Measurements from ENCODE around the gene EPX.

The EPX gene

DNA sequence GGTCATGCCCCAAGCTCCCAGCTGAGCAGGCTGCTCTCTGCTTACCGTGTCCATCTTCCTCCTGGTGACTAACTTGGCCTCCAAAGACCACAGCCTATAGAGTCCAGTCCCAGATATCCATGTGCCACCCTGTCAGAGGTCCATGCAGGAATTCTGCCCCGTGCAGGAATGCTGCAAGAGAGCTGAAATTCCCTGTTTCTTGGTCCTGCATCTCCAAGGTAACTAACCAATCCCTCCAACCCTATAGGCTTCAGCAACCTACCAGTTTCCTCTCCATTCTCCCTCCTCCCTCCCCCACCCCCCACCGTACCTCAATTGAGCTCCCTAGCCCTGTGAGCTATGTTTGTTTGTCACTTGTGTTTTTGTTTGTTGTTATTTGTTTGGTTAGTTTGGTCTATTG lies 36.2 kb downstream of the EPX start:
- no peak for FAIRE-seq

DNA sequence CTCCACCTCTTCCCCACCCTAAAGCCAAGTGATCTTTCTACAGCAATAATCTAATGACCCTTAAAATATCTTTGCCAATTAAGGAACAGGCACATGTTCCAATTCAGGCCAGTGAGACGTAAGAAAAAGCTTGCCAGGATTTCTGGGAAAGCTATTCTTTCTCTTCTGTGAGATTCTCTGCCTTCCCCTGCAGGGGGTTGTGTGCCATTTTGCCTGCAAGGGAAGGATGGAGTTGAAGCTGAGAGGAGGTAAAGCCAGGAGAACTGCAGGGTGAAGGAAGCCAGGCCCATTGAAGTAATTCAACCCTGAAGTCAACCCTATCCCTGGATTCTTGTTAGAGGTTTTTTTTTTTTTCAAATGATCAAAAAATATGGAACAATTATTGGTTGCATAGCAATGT lies 36.9 kb downstream of the EPX start:
- FAIRE-seq, result no peak

DNA sequence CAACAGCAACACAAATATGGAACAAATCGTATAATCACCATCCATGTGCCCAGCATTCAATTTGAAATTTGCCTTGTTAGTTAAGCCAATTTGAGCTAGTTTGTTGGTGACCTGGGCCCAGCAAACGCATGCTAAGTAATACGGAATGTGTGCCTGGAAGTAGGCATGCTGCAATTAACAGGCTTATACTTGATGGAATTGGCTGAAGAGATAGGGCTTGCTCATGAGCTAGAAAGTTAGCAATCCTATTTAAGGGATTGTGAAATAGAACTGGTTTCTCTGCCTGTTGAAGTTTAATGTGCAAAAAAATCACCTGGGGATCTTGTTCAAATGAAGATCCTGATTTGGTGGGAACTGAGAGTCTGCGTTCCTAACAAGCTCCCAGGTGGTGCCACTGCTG lies 37.4 kb downstream of the EPX start:
- FAIRE-seq, result no peak

DNA sequence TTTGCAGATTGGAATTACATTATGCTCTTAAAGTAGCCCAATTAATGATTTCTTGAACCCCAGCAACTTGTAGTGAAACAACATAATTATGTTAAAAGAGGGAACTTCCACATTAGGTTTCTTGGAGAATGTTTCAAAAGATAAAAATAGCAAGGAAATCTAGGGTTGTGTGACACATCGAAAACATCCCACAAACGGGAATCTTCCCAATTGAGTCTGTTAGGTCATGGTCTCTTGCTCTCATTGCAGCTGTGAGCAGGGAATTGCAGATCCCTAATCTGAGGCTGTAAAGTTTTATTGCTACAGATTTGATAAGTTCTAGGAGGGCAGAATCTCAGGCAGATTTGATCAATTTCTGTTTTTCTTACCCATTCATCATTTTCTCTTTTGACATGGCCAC lies 39.1 kb downstream of the EPX start:
- FAIRE-seq, result no peak

DNA sequence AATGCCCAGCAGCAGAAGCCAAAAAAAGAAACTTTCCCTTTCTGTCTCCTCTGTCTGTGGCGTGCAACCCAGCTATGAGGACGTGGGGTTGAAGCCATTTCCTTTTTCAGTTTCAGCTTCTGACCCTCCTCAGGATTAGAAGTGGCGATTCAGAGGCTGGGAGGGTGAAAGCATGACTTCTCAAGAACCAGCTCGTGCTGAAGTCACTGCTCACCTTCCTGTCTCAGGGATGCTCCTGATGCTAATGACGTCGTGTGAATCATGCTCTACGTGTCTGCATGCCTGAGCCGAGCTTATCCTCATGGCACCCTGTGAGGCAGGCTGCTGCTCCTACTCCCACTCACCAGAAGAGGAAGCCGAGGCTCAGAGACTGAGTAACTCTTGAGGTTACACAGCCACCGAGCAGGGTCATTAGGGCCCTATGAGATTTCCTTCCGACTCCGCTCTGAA lies 40.2 kb downstream of the EPX start:
- FAIRE-seq, result no peak

DNA sequence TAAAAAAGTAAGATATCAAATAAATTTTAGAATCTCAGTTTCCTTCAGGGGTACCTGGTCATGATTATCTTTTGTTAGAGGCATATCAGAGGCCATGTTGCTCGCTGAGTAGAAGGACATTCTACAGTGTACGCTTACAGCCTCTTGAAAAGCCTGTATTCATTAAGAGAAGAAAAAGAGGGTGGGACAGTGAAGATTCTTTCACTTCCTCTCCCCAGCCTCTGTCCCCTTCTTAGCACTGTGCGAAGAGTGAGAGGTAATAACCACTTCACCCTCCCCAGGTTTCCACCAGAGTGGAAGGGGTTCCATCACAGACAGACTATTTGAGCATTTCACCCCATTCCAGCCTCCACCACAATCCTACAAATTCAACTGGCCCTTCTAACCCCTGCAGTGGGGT lies 41.0 kb downstream of the EPX start:
- FAIRE-seq, result no peak

DNA sequence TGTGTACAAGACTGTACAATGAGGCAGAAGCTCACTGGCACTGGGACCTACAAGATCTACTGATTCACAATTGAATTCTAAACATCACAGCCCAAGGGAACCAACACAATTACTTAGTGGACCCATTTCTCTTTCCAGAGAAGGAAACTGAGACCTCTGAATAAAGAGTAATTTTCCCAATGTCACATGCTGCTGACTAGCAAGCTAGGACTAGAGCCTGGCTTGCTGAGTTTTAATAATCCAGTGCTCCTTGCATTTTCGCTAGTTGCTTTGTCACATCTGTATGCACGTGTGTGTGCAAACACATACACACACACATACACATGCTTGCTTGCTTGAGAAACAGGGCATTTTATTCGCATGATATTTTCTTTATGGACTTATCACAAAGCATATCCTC lies 42.0 kb downstream of the EPX start:
- no peak for FAIRE-seq

DNA sequence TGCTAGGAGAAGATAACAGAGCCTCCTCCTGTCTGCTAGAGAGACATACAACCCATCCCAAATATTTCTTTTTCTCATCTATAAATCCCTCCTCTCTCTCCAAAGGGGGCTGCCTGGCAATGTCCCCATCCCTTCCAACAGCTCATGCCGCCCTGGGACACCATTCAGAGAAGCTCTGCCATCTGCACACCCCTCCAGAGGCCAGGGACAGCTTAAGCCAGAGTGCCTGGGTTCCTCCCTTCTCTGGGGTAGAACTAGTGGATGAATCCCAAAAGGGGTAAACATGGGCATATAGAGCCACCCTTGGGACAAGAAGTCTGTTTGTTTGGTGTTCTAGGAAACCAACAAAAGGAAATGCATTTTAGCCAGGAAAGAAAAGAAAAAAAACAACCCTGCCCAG lies 43.3 kb downstream of the EPX start:
- no peak for FAIRE-seq

DNA sequence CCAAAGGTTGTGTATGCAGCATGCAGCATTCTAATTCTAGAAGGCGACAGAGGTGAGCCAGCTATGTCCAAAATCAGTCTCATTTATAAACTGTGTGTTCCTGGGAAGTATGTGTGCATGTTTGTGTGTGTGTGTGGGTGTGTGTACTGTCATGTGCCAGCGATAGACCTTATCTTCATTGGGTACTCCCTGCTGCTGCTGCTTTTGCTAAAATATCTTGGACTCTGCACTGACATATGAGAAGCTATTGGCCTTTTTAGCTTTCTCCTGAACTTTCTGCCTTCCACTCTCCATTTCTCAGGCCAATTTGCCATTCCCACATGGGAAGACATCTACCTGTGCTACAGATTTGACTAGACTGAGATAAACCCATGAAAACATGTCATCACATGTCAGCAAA lies 43.9 kb downstream of the EPX start:
- no peak for FAIRE-seq

DNA sequence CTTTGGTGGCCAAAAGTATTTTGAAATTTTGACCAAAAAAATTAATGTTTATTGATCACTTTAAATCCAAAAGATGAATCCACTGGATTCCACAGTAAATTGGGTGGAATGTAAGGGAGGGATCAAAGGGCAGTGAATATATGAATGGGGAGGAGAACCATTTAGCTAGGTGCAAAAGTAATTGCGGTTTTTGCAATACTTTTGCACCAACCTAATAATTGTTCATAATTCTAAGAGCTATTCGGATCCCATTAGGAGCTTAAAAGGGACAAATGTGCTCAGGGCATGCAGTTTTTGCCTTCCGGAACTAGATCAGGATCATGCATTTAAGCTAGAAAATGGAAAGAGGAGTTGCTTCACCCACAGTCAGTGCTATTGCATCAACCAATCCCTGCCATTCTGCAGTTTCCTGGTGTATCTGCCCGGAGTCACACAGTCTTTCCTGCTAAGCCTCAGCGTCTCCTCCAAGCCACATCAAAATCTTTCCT lies 45.7 kb downstream of the EPX start, which contains the start of gene LPO:
Gene LPO, plus strand, starts transcription at position 438 of the 488 bp plus-strand sequence. CDS start 4,396 bp downstream, outside the sequence.
- FAIRE-seq, result no peak

DNA sequence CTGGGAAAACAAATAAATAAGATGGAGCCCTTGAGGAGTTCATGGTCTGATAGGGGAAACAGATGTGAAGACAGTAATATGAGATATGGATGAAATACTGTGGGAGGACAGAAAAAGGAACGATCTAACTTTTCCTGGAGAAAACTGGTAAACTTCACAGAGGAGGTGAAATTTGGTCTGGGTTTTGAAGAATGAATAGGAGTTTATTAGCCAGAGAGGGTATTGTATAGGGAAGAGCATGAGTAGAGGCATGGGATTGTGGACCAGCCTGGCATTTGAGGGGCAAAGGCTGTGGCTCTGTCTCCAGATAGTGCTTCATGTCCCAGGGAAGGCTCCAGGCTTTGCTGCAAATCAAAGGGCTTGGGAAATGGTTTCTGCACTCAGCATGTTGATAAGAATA lies 47.5 kb downstream of the EPX start:
- no peak for FAIRE-seq

DNA sequence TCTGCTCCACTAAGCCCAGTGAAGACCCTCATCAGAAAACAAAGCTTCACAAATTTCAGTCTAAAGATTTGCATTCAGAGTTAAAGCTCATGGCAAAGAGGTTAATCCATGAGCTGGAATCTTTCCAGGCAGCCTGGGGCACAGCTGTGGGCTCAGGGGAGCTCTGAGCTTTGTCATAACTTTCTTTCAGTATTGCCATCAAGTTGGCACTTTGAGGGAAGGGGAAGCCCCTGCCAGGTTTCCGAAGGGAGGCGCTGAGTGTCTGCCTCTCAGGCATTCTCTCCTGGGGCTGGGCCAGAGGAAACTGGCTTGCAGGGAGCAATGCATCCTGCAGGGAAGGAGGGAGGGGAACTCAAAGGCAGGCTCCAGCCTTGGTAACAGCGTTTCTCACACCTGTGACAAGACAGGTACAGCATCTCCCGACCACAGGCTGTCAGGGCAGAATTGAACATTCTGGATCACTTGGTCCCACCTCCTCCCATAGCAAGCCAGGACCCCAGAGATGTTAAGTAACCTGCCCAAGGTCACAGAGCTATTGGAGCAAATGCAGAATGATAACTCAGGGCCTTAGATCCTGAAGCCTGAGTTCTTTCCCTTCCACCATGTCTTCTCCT lies 49.8 kb downstream of the EPX start:
- no peak for FAIRE-seq

DNA sequence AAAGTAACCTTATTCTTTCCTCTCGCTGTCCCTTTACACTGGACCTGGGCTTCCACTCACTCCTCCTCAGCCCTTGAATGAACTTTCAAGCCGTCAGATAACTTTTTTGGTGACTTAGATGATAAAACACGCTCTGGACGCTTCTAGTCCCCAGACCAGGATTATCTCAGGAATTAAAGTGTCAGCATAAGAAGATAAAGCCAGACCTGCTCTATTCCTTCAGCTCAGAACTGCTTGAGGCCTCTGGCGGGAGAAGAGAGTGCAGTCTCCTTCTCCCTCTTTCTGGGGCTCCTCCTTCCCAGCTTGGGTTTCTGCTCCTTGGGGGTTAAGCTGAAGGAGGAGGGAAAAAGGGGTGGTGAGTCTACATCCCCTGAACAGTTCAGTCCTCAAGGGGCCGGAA lies 52.4 kb downstream of the EPX start:
- FAIRE-seq, result no peak

DNA sequence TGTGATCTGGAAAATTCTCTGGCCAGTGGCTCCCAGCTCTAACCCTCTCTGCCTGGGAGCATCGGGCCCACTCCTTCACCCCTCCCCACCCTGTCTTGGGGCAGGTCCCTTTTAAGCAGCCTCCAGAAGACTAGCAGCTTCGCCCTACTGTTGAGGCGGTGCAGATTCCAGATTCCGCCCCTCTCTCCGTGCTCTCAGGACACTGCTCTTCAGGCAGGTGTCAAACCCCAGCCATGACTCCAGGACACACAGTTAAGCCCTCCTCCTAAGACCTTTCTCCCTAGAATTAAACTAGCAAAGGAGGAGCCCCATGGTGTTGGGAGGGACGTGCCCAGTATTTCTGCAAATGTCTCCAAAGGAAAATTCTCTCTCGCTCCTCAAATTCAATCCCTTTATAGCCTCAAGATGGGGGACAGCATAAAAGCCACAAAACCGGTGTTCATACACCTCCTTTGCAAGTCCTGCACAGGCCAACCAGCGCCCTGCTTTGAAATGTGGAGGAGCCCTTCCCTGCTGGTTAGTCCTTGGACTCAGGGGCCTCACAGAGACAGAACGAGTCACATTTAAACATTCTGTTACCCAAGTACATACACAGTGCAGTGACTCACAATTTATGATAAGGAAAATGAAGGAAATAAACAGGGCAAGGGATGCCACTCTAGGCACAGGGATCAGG lies 53.0 kb downstream of the EPX start:
- no peak for FAIRE-seq

DNA sequence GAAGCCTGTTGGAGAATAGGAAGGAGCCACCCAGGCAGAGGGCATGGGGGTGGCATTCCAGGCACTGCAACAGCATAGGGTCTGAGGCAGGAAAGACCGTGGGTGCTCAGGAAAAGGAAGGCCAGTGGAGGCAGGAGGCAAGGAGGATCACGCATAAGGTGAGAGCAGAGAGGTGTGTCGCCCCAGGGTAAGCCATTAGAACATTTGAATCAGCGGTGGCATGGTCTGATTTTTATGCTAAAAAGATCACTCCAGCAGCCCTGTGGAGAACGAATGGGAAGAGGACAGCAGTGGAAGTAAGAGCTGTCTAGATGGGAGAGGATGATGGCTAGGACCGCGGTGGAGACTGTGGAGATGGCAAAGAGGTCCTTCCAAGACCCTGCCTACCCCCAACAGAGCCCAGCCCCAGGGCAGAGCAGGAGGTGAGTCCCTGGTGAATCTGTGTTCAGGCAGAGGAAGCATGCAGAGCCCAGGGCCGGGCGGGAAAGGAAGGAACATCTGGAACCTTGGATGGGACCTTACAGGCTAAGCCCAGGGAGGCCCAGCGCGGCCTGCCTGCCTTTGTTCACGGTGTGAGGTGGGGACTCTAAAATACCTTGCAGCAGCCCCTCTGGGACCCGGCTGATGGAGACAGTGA lies 53.7 kb downstream of the EPX start:
- no peak for FAIRE-seq

DNA sequence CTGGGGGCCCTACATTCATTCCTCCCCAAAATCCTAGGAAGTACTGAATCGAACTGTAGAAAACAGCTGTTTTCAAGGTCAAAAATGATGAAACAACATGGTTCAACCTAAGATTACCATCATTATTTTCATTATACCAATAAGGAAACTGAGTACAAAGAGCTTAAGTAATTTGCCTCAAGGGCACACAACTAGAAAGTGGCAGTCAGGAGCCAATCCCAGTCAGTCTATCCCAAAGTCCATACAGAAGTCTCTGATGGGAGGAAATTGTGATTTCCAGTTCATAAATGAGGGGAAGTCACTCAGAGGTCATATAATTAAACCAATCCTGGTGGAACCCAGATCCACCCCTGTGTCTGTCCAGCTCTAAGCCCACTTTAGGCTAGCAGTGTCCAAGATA lies 54.3 kb downstream of the EPX start:
- no peak for FAIRE-seq

DNA sequence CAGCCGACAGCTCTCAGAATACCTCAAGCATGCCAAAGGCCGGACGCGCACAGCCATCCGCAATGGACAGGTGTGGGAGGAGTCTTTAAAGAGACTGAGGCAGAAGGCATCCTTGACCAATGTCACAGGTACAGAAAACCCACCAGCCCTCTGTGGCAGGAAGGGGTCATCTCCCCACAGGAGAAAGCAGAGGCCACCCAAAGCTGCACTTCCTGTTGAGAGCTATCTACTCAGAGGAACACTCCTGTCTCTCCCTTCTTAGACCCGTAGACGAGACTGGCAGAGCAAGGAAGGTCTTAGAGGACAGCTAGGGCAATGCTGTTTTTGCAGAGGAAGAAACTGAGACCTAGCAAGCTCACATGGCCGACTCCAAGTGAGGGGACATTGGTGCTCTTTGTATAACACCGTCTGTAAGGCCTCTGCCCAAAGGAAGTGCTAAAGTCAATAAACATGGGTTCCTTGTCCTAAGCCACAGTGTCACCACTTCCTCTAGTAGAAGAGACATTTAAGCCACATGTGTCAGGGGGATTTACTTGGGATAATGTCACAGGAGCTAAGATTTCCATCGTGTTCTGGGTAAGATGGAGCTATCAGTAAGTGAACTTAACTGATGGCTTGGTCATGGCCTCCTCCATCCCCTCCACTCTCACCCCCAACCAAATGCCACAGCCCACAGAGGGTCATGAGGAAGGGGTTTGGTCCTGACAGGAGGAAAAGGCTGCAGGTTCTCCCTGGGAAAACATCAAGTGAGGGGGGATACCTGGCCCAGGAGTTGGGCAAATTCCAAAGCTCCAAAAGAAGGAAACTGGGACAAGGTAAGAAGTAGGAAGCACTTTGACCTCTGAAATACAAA lies 55.2 kb downstream of the EPX start:
- no peak for FAIRE-seq

DNA sequence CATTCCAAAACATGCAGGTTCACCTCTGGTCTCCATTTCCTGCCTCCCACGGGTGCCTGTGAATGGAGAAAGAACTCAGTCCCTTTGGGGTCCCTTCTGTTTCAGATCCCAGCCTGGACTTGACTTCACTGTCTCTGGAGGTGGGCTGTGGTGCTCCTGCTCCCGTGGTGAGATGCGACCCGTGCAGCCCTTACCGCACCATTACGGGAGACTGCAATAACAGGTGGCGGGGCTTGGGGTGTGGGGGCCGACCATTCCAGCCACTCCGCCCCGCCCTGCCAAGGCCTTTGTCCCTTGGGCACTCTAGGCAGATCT lies 56.4 kb downstream of the EPX start:
- FAIRE-seq, result no peak

DNA sequence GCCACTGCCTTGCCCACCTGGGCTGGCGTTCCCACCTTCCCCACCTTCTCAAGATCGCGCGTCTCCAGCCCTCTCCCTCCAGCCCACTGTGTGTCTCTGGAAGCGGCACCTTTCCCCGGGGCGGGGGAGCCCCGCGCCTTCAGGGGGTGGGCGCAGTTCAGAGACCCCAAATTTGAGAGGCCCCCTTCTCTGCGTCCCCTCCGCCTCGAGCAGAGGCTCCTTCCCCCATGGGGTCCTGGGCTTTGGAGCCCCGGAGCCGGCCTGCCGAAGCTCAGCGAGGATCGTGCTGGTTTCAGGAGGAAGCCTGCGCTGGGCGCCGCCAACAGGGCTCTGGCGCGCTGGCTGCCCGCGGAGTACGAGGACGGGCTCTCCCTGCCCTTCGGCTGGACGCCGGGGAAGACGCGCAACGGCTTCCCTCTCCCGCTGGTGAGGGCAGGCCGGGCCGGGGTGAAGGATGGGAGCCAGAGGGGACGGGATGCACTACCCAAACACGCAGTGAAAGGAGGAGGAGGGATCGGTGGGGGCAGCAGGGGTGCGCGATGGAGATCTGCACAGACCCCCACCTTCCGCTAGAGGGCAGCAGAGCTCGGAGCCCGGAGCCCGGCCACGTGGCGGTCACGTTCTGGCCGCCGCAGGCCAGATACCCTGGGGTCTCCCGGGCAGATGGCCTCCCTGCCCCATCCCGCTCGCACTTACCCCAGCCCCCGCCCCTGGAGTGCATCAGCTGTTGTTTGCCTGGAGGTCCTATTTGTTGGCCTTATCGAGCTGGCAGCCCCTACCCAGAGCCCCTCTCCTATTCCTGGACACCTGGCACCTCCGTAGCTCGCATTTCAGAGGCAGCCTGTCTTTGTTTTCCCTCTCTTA lies 57.0 kb downstream of the EPX start:
- no peak for FAIRE-seq

DNA sequence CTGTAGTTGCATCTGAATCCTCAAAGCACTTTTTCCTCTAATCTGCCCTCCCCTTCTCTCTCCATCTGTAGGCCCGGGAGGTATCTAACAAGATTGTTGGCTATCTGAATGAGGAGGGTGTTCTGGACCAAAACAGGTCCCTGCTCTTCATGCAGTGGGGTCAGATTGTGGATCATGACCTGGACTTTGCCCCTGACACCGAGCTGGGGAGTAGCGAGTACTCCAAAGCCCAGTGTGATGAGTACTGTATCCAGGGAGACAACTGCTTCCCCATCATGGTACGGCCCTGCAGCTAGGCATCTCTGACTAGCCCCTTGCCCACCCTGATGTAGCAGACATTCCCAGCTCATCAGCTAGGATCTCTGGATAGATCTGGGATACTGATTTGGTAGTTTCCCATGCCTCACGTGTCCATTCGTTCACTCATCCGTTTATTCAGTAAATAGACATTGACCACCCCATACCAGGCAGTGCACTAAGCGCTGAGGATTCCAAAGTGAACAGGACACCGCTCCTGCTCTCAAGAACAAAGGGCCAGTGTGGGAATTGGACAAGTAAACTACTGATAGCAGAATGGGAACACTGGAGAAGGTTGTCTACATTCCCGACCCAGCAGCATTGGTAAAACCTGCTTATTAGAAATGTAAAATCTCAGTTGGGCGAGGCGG lies 58.0 kb downstream of the EPX start:
- no peak for FAIRE-seq

DNA sequence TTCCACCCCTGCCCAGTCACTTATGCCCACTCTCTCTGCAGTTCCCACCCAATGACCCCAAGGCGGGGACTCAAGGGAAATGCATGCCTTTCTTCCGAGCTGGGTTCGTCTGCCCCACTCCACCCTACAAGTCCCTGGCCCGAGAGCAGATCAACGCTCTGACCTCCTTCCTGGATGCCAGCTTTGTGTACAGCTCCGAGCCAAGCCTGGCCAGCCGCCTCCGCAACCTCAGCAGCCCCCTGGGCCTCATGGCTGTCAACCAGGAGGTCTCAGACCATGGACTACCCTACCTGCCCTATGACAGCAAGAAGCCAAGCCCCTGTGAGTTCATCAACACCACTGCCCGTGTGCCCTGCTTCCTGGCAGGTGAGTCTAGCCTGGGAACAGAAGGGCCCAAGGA lies 59.6 kb downstream of the EPX start:
- FAIRE-seq, result no peak

DNA sequence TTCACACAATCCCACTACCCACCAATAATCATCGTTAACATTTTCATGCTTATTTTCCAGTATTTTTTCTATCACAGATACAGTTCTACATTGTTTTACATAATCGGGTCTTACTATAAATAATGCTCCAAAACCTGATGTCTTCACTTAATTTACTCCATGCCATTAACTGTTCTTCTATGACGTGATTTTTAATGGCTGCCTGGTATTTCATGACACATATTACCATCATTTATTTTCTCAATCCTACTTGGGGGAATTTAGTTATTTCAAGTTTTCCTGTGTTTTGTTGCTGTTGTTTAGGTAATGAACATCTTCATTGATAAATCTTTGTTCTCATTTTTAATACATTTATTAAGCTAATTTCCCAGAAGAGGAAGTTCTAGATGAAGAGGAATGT lies 60.6 kb downstream of the EPX start:
- FAIRE-seq, result no peak

Measured in endometrium (tissue), 2 donors.